NCI-H82 (cell line): Measurements from ENCODE around the gene RAP1GAP.
"Not testable (repeated sequence)": the region's sequence is repeated elsewhere in the genome, so short reads cannot be mapped to it uniquely, and the experiment has no call there.

Experiments
- DNase-seq: peaks from one replicate; lab custom pipeline; 2025; lab: John Stamatoyannopoulos, UW

RAP1GAP gene

DNA sequence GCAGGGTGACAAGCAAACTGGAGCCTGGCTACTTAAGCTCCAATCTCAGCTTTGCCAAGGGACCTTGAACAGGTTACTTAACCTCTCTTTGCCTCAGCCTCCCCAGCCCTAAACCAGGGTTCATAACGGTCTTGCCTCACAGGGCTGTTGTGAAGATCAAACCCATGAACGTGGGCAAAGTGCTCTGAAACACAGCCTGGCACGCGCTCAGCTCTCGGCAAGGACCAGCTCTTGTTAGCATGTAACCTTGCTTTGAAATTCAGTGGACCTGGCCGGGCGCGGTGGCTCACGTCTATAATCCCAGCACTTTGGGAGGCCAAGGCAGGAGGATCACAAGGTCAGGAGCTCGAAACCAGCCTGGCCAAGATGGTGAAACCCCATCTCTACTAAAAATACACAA, 24.8 kb downstream of the RAP1GAP start:
- DNase-seq, result no peak

DNA sequence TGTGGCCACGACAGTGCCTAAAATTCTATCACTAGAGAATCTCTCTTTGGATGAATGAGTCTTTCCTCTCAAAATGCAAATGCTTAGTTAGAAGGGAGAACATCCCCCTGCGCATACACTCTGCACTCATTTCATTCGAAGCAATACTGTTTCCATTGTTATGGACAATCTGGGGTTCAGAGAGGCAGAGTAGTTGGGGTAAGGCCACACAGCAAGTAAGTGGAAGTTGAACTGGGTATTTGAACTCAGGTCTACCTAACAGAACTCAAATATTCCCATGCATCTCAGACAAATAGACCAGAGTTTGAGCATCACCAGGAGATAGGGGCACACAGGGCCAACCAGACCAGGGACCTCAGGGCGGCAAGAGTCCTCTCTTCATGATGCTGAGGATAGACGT, 25.5 kb downstream of the RAP1GAP start:
- DNase-seq, result no peak

DNA sequence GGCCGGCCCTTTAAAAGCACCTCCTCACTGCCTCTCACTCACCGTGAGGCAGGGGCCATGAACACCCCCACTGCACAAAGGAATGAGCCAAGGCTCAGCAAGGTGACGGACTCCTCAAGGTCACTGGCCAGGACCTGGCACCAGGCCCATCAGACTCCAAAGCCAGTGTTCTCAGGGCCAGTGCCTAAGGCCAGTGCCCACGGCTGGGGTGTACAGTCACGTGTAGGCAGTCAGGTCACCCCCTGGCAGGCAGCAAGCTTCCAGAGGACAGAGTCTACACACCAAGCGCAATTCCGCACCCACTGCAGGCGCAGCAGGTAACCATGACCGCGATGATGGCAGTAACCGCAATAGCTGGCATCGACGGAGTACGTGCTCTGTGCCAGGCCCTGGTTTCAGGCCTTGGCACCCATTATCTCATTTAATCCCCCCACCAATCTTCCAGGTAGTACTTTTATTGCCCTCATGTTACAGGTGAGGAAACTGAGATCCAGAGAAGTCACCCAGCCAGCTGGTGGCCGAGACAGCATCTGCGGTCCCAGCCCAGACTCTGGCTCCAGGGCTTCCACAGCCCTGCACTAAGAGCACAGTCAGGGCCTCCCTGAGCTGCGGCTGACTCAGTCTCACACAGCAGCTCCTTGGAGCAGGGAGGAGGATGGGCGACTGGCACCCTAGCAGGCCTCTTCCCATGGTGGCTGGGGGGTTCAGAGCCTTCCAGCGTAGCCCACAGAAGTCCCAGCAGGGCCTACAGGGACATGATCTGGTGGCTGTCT, 27.0 kb downstream of the RAP1GAP start:
- no peak for DNase-seq

DNA sequence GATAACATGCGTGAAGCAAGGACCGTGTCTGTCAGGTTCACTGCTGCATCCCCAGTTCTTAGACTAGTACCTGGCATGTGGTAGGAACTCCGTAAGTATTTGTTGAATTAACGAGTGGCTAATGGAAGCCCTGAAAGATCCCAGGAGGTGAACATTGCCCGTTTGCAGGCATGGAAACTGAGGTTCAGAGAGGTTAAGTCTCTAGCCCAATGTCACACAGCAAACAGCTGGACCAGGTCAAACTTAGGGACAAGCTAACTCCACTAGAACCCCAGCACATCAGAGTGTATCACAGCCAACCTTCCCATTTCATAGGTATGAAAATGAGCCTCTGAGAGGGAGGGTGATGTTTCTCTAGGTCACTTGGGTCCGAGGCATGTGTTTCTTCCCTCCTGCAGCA, 27.6 kb downstream of the RAP1GAP start:
- DNase-seq, result no peak

DNA sequence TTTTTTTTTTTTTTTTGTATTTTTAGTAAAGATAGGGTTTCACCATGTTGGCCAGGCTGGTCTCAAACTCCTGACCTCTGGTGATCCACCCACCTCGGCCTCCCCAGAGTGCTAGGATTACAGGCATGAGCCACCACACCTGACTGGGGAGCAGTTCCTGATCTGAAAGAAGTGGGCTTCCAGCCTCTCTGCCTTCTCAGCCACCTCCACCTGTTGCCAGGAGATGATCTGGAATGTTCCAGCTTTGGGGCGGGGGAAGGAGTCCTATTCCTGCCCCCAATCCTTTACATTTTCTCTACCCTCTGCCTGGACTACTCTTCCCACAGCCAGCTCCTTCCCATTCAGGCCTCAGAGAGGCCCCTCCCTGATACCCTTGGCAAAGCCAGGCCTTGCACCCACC, 28.1 kb downstream of the RAP1GAP start:
- no peak for DNase-seq

DNA sequence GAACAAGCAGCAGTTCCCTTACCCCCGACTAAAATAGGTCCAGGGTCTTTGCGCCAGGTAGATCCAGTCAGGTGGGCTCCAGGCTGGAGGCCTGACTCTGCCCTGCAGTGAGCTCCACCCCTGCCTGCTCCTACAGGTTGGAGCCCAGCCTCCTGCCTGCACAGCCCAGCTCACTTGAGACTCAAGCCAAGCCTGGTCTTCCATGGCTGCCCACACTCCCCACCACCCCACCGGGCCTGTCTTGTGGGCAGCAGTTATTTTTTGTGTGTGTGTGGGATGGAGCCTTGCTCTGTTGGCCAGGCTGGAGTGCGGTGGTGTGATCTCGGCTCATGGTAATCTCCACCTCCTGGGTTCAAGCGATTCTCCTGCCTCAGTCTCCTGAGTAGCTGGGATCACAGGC, 28.5 kb downstream of the RAP1GAP start:
- no peak for DNase-seq

GRCh38 chr1:21639594-21640041, 29.5 kb downstream of the RAP1GAP start:
- no peak for DNase-seq

DNA sequence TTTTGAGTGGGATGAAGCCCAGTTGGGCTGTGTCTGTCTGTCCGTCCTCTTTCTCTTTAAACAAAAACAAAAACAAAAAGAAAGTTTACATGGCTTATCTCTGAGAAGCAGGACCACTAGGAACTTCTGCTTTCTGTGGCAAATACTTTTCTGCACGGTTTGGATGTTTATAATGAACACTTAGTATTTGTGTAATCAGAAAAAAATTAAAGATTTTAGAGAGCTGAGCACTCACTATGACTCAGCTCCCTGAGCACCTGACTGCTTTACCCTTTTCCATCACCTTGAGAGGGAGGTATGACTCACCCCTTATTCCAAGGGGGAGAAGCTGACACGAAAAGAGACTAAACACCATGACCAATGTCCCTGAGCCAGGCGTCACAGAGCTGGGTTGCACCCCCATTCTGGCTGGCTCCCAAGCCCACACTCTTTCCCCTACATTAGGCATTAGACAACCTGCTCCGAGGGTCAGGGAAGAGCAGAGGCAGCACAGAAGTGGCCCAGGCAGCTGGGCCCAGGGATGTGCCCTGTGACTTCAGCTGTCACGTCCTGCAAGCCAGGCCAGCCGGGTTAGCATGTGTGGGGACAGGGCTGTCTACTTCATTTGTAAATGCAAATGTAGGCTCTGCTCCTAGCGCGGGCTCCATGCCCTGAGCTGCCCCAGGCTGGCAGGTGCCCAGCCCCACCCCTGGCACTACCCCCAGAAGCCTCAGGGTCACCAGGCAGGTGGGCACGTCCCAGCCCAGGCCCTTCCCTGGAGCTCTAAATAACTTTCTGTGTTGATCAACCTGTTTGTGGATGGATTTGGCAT, 30.4 kb downstream of the RAP1GAP start:
- DNase-seq, result no peak

- no peak for DNase-seq
Measured at GRCh38 chr1:21637514-21637913, 31.6 kb downstream of the RAP1GAP start.

DNA sequence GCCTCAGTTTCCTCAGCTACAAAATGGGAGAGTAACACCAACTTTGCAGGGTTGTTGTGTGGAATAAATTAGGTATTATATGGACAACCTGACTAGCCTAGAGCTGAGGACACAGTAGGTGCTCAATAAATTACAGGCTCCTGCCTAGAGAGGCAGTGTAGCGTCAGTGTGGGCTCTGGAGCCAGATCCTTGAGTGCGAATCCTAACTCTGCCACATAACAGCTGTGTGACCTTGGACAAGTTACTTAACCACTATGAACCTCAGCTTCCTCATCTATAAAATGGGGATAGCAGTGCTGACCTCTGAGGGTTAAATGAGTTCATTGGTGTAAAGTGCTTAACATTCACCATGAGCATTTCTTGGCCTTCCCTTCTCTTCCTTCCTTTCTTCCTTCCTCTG, 33.1 kb downstream of the RAP1GAP start:
- DNase-seq, result no peak

DNA sequence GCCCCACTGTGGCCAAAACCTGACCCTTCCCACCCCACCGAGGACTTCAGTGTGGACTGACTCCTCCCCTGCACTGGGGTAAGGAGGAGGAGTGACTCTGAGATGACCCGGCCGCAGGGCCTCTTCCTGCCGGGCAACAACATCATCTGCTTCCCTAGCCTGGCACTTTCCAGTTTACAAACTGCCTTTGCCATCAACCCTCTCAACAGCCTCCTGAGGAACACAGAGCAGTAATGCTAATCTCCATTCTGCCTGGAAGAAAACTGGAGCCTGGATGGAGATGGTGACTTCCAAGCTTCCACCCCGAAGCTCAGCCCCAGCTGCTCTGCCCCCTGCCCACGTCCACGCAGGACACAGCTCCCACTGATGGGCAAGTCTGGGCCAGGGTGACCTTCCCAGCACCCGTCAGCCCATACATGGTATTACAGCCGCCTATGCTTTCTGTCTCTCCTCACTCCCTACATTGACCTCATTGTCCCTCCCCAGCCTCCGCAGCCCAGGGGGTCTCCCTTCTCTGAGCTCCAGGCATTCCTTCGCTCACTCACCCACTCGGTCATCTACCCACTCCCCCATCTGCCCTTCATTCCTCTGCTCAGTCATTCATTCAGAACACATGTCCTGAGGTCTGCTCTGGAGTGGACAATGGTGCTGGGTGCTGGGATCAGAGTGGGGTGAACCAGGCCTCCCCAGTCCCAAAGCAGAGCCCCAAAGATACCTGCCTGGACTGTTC, 34.2 kb downstream of the RAP1GAP start:
- DNase-seq, result no peak

DNA sequence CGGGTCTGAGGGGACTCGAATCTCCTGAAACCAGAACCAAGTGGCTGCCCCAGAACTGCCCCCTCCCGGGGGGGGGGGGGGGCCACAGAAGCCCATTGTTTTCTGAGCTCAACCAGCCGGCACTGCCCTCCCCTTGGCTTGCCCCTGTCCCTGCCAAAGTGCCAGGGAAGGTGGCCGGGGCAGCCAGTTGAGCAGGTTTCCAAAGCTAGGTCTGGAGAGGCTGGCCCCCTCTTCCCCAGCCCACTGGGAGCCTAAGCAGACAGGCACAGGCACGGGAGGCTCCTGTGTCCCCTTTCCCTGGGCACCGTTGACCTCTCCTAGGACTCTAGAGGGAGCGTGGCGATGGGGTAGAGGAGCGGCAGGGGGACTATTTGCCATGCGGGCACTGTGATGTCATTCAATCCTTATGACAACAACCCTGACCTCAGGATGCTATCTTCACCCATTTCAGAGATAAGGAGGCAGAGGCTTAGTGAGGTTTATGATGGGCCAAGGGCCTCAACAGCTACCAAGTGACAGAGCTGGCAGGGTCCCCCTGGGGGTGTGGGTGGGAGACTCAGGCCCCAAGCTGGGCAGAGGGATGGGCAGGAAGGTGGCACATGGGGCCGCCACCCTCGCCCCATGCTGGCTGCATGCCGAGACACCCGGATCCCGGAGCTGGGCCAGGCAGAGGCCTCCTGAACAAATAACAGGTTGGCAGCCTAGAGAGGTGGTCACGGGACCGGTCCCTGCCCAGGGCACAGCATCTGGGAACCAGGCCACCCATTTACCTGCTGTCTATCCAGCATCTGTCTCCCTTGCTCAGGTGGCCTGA, 35.0 kb downstream of the RAP1GAP start:
- DNase-seq, result no peak

DNA sequence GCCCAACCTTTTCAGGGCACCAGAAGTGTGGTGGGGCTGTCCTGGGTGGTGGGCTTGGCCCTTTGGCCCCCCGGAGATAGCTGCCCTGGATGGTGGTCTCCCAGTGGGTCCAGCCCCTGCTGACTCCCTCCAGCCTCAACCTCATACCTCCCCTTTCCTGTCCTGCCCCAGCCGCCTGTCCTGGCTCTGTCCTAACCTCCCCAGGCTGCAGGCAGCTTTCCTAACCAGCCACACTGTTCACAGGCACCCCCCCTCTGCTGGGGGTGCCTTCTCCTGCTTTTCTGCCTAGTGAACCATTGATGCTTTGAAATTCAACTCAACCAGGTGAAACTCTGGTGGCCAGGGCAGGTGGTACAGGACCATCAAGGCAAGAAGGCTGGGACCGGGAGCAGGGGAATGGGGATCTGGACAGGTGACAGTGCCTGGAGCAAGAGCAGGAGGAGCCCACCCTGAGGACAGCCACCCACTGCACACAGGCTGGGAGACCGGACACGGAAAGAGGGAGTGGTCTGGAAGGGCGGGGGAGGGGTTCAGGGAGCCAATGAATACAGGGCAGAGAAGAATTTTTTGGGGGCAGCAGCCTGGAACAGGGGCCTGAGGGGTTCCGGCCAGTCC, 35.9 kb downstream of the RAP1GAP start:
- DNase-seq, result no peak

DNA sequence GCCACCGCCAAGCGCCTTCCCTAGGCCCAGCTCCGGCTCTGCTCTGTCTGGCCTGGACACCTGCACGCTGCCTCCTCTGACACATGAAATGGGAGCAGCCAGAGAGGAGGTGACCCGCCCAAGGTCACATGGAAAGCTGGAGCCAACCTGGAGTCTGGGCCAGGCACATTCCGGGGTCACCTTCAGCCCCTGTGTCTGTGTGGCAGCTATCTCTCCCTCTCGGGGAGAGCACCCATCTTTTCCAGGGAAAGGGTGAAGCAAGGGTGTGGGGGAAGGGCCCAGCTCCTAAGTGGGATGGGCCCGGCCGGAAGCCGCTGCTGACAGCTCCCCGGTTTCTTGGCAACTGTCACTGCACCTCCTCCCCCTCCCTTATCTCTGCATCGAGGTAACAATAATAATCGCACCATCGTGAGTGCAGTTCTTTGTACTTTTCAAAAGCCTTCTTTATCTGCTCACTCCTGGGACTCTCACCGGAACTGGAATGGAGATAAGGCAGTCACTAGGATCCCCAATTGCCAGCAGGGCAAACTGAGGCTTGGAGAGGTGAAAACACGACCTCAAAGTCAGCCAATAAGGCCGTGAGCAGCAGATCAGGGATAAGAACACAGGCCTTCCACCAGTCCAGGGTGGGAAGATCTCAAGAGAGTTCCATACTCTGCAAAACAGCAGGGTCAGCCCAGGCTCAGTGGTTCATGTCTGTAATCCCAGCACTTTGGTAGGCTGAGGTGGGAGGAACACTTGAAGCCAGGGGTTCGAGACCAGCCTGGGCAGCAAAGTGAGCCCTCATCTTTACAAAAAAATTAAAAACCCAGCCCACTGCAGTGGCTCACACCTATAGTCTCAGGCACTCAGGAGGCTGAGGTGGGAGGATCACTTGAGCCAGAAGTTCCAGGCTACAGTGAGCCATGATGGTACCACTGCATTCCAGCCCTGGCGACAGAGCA, 36.9 kb downstream of the RAP1GAP start:
- DNase-seq, result no peak

- not testable (repeated sequence) for DNase-seq
Measured at GRCh38 chr1:21631590-21631943, 37.6 kb downstream of the RAP1GAP start.

DNA sequence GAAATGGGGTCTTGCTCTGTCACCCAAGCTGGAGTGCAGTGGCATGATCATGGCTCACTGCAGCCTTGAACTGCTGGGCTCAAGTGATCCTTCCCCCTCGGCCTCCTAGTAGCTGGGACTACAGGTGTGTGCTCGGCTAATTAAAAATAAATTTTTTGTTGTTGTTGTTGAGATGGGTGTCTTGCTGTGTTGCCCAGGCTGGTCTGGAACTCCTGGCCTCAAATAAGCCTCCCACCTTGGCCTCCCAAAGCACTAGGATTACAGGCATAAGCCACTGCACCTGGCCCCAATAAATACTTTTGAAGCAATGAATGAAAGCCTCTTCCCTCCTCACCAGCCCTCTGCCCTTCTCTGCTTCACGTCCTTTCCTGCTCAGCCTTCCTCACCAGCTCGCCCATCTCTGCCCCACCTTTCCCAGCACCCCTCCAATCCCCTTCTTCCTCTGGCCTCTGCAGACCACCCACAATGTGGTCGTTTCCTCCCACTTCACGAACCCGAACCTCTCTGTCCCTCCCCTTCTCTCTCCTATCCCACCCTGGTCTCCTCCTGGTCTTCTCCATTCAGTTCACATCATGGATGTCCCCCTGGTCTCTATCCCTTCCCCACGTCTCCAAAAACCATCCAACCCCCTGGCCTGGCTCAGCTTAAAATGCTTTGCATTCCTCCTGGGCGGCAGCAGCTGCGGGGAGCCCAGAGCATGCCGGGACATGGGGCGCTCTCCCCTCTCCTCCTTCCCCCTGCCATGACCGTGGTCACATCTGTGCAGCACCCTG, 38.4 kb downstream of the RAP1GAP start:
- DNase-seq, result peak; percentile 29

GRCh38 chr1:21629971-21630370, 39.2 kb downstream of the RAP1GAP start:
- no peak for DNase-seq

DNA sequence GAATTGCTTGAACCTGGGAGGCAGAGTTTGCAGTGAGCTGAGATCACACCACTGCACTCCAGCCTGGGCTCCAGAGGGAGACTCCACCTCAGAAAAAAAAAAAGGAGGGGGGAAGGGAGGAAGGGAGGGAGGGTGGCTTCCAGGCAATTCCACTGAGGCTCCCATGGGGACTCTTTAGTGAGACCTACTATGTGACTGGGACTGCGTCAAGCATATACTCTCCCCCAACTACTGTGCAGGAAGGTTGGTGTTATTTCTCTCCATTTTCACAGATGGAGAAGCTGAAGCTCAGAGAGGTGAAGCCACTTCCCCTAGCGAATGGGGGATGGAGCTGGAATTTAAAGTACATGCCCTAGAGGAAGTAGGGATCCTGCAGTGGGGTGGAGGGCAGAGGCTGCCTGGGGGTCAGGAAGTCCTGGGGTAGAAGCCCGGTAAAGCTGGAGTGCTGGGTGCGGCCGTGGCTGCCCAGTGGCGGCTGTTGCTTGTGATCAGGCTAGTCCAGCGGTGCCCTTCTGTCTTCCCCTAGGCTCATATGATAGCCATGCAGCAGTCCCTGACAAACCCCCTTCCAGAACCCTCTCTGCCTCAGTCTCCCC, 40.3 kb downstream of the RAP1GAP start:
- DNase-seq, result no peak

DNA sequence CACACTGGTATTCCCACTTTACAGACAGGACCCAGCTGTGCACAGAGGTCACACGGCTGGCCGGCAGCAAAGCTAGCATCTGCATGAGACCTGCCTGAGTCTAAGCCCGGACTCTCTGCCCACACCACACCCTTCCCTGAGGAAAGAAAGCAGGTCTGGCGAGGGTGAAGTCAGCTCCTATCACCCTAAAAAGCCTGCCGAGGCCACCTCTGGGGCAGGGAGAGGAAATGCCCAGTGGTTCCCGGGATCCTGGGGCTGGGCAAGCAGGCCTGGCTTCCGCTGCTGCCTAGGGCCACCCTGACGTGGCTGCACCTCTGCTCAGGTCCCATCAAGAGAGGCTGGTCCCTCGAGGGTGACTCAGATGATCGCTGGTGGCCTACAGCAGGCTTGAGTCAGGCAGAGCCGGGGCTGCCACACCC, 42.2 kb downstream of the RAP1GAP start:
- DNase-seq, result no peak
